Measurements from ENCODE around the gene SLC6A17.

DNA sequence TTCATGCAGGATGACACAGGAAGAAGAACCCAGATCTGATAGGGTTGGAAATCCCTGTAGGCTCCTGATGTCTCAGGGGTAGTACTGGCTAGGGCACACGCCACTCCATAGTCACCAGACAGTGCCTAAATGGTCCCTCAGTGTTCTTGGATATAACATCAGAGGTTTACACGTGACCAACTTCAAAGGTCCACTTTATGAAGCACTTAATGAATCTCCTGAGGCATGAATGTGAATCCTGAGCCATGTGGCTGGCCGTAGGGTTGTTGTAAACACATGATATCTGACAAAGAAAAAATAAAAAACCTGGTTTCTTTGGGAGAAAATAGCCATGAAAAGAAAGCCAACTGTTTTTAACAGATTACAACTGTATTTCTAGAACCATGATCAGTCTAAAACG, 27.5 kb downstream of the SLC6A17 start:
- TF ChIP-seq, protein P1, sequence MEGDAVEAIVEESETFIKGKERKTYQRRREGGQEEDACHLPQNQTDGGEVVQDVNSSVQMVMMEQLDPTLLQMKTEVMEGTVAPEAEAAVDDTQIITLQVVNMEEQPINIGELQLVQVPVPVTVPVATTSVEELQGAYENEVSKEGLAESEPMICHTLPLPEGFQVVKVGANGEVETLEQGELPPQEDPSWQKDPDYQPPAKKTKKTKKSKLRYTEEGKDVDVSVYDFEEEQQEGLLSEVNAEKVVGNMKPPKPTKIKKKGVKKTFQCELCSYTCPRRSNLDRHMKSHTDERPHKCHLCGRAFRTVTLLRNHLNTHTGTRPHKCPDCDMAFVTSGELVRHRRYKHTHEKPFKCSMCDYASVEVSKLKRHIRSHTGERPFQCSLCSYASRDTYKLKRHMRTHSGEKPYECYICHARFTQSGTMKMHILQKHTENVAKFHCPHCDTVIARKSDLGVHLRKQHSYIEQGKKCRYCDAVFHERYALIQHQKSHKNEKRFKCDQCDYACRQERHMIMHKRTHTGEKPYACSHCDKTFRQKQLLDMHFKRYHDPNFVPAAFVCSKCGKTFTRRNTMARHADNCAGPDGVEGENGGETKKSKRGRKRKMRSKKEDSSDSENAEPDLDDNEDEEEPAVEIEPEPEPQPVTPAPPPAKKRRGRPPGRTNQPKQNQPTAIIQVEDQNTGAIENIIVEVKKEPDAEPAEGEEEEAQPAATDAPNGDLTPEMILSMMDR (IDR thresholded peaks at IDR 0.05) = no peak
- TF ChIP-seq POLR2A (IDR thresholded peaks at IDR 0.05) (no peak), POLR2AphosphoS5 (IDR thresholded peaks at IDR 0.05; ENCODE audit: insufficient read depth in 1 of 2, low read depth in 1 of 2) (no peak)
